HepG2 (cell line): ENCODE data around the gene PLCL1. TPM values are rescaled to one million over a fixed set of nuclear protein-coding genes. Genes with fewer than 3 reads are reported as not detected.
A peak's percentile ranks its signal among the peaks of the same experiment; 100 is the strongest.

Experiments
- ATAC-seq: fragments of 200-7000 bp; cut with Tn5 transposase; 3 replicates; pipeline ENCODE4 v1.9.1; 2020; ENCODE audit warnings: mild to moderate bottlenecking, moderate library complexity
- BruUV-seq: library from RNA; stranded (reverse); fragments of 400-500 nt; replicated peaks from 2 replicates; lab custom pipeline; 2021; lab: Mats Ljungman, UMichigan
- CTCF ChIA-PET: fragments of 300-600 bp; formaldehyde crosslinking; extraction: SDS; loops from one replicate; lab custom pipeline; 2021; ENCODE audit warnings: low total read pairs, inconsistent platforms, low intra/inter-chr PET ratio; lab: Yijun Ruan, JAX
- POLR2A ChIA-PET: fragments of 350-600 bp; sonication (Branson Sonifier 250); formaldehyde crosslinking; loops from one replicate; lab custom pipeline; 2020; ENCODE audit warnings: antibody characterized with exemption, inconsistent platforms; lab: Yijun Ruan, JAX
- DNase-seq: peaks from one replicate; pipeline ENCODE4 v3.0.0-alpha.2; 2015; ENCODE audit warnings: low spot score
- FAIRE-seq: peaks from 3 replicates; lab custom pipeline; 2011; peaks lifted over from hg19 to GRCh38; lab: Jason Lieb, UNC
- H2AFZ ChIP-seq: one replicate; pipeline ENCODE4 v1.6.1; 2011; ENCODE audit warnings: low read length, inconsistent platforms
- H3K27ac ChIP-seq: fragments of 300-600 bp; 3 replicates; pipeline ENCODE4 v1.8.0; 2011; ENCODE audit warnings: mixed run types, mild to moderate bottlenecking, mixed read lengths, low read length, inconsistent platforms; ENCODE audit not compliant: insufficient read depth; ENCODE audit errors: extremely low read length
- H3K27me3 ChIP-seq, 2 experiments: fragments of 200-600 bp in 1 of 2; 2 replicates in 1 of 2; 3 replicates in 1 of 2; pipeline versions ENCODE4 v1.6.0 to v1.8.0; 2011; ENCODE audit warnings: low read length in 2 of 2, mild to moderate bottlenecking in 2 of 2, moderate library complexity in 2 of 2, inconsistent platforms in 1 of 2; ENCODE audit not compliant: insufficient read depth in 2 of 2, control insufficient read depth in 1 of 2
- H3K36me3 ChIP-seq, 2 experiments: fragments of 200-600 bp in 1 of 2; replicated peaks in 1 of 2; 2 replicates in 1 of 2; 3 replicates in 1 of 2; pipeline versions ENCODE4 v1.5.1 to v1.8.0; 2011; ENCODE audit warnings: low read length in 2 of 2, inconsistent platforms in 1 of 2; ENCODE audit not compliant: insufficient read depth in 2 of 2, control insufficient read depth in 1 of 2
- H3K4me1 ChIP-seq: 2 replicates; pipeline ENCODE4 v1.5.1; 2012; ENCODE audit warnings: low read length, inconsistent platforms; ENCODE audit not compliant: insufficient read depth
- H3K4me2 ChIP-seq: 2 replicates; pipeline ENCODE4 v1.6.0; 2011; ENCODE audit warnings: low read depth, low read length, inconsistent platforms
- H3K4me3 ChIP-seq, 3 experiments: fragments of 200-600 bp in 1 of 3; sonication (generic), shearing (Covaris generic) in 1 of 3; replicated peaks in 1 of 3; 2 replicates each; pipeline ENCODE4 v1.5.1; 2011 to 2016; ENCODE audit warnings: low read length in 3 of 3, inconsistent platforms in 2 of 3, low read depth in 2 of 3, mild to moderate bottlenecking in 2 of 3, control low read depth in 1 of 3, mixed read lengths in 1 of 3; ENCODE audit not compliant: insufficient read depth in 1 of 3
- H3K79me2 ChIP-seq: one replicate; pipeline ENCODE4 v1.6.1; 2011; ENCODE audit warnings: low read length, inconsistent platforms; ENCODE audit not compliant: insufficient read depth
- H3K9ac ChIP-seq: 2 replicates; pipeline ENCODE4 v1.6.0; 2011; ENCODE audit warnings: mild to moderate bottlenecking, low read depth, low read length, inconsistent platforms; ENCODE audit not compliant: insufficient read depth
- H3K9me3 ChIP-seq: 2 replicates; pipeline ENCODE4 v1.5.1; 2012; ENCODE audit warnings: mild to moderate bottlenecking, low read length
- H4K20me1 ChIP-seq: 2 replicates; pipeline ENCODE4 v1.6.0; 2011; ENCODE audit warnings: inconsistent platforms, mild to moderate bottlenecking, low read length, moderate library complexity; ENCODE audit not compliant: insufficient read depth
- GABPA ChIP-seq, 2 experiments: IDR thresholded peaks; 2 replicates each; pipeline ENCODE4 v1.6.1; 2011 to 2016; ENCODE audit warnings: low read depth in 2 of 2, low read length in 1 of 2, missing biosample characterization in 1 of 2, missing genetic modification characterization in 1 of 2
- TOE1 ChIP-seq: sonication (generic); formaldehyde crosslinking; IDR thresholded peaks from 2 replicates; pipeline ENCODE4 v1.4.0; 2020; ENCODE audit warnings: mild to moderate bottlenecking, missing genetic modification reagents
- WGBS: methylation state at CpG from one replicate; pipeline ENCODE4 v1.1.6; 2017; ENCODE audit warnings: low lambda C conversion rate; 5-methylcytosine and 5-hydroxymethylcytosine counted together
- in situ Hi-C: cut with HindIII; loops from 2 replicates; pipeline ENCODE4 v1.10.0; 2017; ENCODE audit warnings: low pct_unique_long_range_greater_than_20kb; ENCODE audit not compliant: extremely low pct_ligation_motif_present
- intact Hi-C: fragments of 100-400 bp; cut with micrococcal nuclease; formaldehyde crosslinking; loops from one replicate; pipeline ENCODE4 v1.10.0; 2022; ENCODE audit not compliant: unreplicated experiment
- polyA plus RNA-seq, 8 experiments: library from polyadenylated mRNA; depleted of rRNA in 3 of 8; stranded (reverse) in 7 of 8; unstranded in 1 of 8; fragments of >200 nt; fragmentation: Illumina TruSeq in 4 of 8; extraction: Trizol in 4 of 8; gene quantifications; 2 replicates each; pipeline versions ENCODE4 v1.2.1 to v1.2.3, GENCODE V29; 2011 to 2016; ENCODE audit warnings: low read depth in 4 of 8, missing spikeins in 1 of 8, mixed read lengths in 1 of 8; ENCODE audit not compliant: insufficient read depth in 1 of 8
- total RNA-seq, 5 experiments: library from RNA; depleted of rRNA; stranded (reverse); fragments of >200 nt; fragmentation: Illumina TruSeq; extraction: Trizol; gene quantifications; 2 replicates each; pipeline ENCODE4 v1.2.3, GENCODE V29; 2016; ENCODE audit warnings: low read depth in 1 of 5
- TF ChIP-seq, protein P1 (sequence below): sonication (generic); formaldehyde crosslinking; IDR thresholded peaks from 2 replicates; pipeline ENCODE4 v1.5.1; 2020; ENCODE audit warnings: mild to moderate bottlenecking, missing genetic modification reagents, moderate library complexity

Gene PLCL1
- total and polyA plus RNA-seq, 2 of the 13 experiments (the other 11 are each of a cell fraction or from before 2014, with no cell fraction given), result not detected

- POLR2A ChIA-PET, result no interaction called here
Measured at GRCh38 chr2:197759625-197760292, 44.6 kb upstream of the PLCL1 start.

More at GRCh38 chr2:197759625-197760292, 44.6 kb upstream of the PLCL1 start:
- Histone ChIP-seq H4K20me1 (no peaks in the 10 kb centered on the region), H3K27ac (no peak overlapping the region), H3K4me2 (0 out of 2 replicates have a peak overlapping the region, but pooled peaks have one; percentile 8), H3K27me3 (no peaks in the 10 kb centered on the region; a peak in 1 of 5 replicates), H2AFZ (no peak overlapping the region), H3K79me2 (no peaks in the 10 kb centered on the region), H3K4me3 (no peak overlapping the region), H3K9me3 (peaks cover 14% of the 10 kb centered on the region; the same call in 1 of the 2 replicates), H3K36me3 (no peaks in the 10 kb centered on the region), H3K9ac (no peak overlapping the region), H3K4me1 (no peaks in the 10 kb centered on the region)
- ATAC-seq (peak; percentile 71), FAIRE-seq (no peak), DNase-seq (no peak)
- in situ Hi-C loops, result no loop called here
- CTCF ChIA-PET, result no interaction called here
- no TSS peak for BruUV-seq
- TF ChIP-seq GABPA (IDR thresholded peaks at IDR 0.05; ENCODE audit: low read depth, low read length) (0 out of 2 replicates have a peak, but pooled peaks have one; percentile 6), GABPA (CRISPR knock-in tag; IDR thresholded peaks at IDR 0.05; ENCODE audit: low read depth) (no peak), TOE1 (CRISPR knock-in tag) (no peak)
- TF ChIP-seq, protein P1, sequence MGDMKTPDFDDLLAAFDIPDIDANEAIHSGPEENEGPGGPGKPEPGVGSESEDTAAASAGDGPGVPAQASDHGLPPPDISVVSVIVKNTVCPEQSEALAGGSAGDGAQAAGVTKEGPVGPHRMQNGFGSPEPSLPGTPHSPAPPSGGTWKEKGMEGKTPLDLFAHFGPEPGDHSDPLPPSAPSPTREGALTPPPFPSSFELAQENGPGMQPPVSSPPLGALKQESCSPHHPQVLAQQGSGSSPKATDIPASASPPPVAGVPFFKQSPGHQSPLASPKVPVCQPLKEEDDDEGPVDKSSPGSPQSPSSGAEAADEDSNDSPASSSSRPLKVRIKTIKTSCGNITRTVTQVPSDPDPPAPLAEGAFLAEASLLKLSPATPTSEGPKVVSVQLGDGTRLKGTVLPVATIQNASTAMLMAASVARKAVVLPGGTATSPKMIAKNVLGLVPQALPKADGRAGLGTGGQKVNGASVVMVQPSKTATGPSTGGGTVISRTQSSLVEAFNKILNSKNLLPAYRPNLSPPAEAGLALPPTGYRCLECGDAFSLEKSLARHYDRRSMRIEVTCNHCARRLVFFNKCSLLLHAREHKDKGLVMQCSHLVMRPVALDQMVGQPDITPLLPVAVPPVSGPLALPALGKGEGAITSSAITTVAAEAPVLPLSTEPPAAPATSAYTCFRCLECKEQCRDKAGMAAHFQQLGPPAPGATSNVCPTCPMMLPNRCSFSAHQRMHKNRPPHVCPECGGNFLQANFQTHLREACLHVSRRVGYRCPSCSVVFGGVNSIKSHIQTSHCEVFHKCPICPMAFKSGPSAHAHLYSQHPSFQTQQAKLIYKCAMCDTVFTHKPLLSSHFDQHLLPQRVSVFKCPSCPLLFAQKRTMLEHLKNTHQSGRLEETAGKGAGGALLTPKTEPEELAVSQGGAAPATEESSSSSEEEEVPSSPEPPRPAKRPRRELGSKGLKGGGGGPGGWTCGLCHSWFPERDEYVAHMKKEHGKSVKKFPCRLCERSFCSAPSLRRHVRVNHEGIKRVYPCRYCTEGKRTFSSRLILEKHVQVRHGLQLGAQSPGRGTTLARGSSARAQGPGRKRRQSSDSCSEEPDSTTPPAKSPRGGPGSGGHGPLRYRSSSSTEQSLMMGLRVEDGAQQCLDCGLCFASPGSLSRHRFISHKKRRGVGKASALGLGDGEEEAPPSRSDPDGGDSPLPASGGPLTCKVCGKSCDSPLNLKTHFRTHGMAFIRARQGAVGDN (CRISPR knock-in tag), result peak; percentile 25
- 15% methylated on average over 4 of the region's 11 CpGs for WGBS
- intact Hi-C loops, result no loop called here
